Psoas muscle (tissue), 8 donors: Measurements from ENCODE around the gene ATP5MC2. TPM values are rescaled to one million over a fixed set of nuclear protein-coding genes. Genes with fewer than 3 reads are reported as not detected.

ENCODE experiments used
- ATAC-seq, 4 donors: fragments of 200-7000 bp; cut with Tn5 transposase; one replicate each; pipeline ENCODE4 v1.9.1; 2020; ENCODE audit warnings: moderate library complexity in 3 of 4, mild to moderate bottlenecking in 2 of 4
- DNase-seq, 2 donors: peaks; one replicate each; pipeline ENCODE4 v3.0.0-alpha.2; 2020
- H3K27ac ChIP-seq: fragments of 200-600 bp; one replicate; pipeline ENCODE4 v1.8.0; 2022
- H3K27me3 ChIP-seq, 3 donors: fragments of 200-600 bp in 1 of 3; one replicate each; pipeline versions ENCODE4 v1.6.1 to v1.8.0; 2013 to 2022; ENCODE audit warnings: low read length in 2 of 3, mild to moderate bottlenecking in 2 of 3, moderate library complexity in 1 of 3; ENCODE audit not compliant: insufficient read depth in 3 of 3
- H3K36me3 ChIP-seq, 2 donors: fragments of 200-600 bp in 1 of 2; one replicate each; pipeline versions ENCODE4 v1.6.1 to v1.8.0; 2013 to 2022; ENCODE audit warnings: low read depth in 1 of 2, mild to moderate bottlenecking in 1 of 2, moderate library complexity in 1 of 2; ENCODE audit not compliant: insufficient read depth in 1 of 2
- H3K4me1 ChIP-seq: fragments of 200-600 bp; one replicate; pipeline ENCODE4 v1.8.0; 2022
- H3K4me3 ChIP-seq: fragments of 200-600 bp; one replicate; pipeline ENCODE4 v1.8.0; 2022; ENCODE audit warnings: mild to moderate bottlenecking
- H3K9me3 ChIP-seq: fragments of 200-600 bp; one replicate; pipeline ENCODE4 v1.8.0; 2022
- WGBS, 3 donors: extraction: QIAGEN DNeasy Blood & Tissue Kit; methylation state at CpG; one replicate each; pipeline versions ENCODE4 v1.1.6 to v1.1.7; 2013; 5-methylcytosine and 5-hydroxymethylcytosine counted together
- intact Hi-C, 2 donors: fragments of 100-400 bp; cut with DNase I; formaldehyde crosslinking; loops; one replicate each; pipeline versions ENCODE4 v1.11.0 to v1.14.2; 2022
- polyA plus RNA-seq, 3 donors: library from polyadenylated mRNA; stranded (reverse); fragments of 200-250 nt; gene quantifications; one replicate each; pipeline ENCODE4 v1.2.3, GENCODE V29; 2013
- total RNA-seq, 4 donors: library from RNA; stranded (reverse); fragmentation: NEBNext Ultra II Directional in 2 of 4; extraction: Animal tissue kit (Norgen Biotek cat#: 25700) in 2 of 4; gene quantifications; one replicate each; pipeline versions ENCODE4 v1.2.1 to v1.2.4, GENCODE V29; 2021 to 2023
- TF ChIP-seq, protein P1 (sequence below): fragments of 200-600 bp; IDR thresholded peaks from one replicate; pipeline ENCODE4 v1.8.0; 2022; ENCODE audit warnings: antibody characterized with exemption
- donor health status: healthy with polysubstance abuse.
- donor health status: DM: no; HTN: no; CAD: no; lungs with moderate emphysema.
- donor health status: Bipolar disorder and iron deficiency.
- donor health status: healthy.
- donor health status: DM: yes; HTN: yes; CAD: no.
- donor health status: DM: no; HTN: no; CAD: no.
- donor health status: DM: no; HTN: no; CAD: no.
- donor health status: DM: yes; HTN: yes; CAD: no.

Gene ATP5MC2
- total and polyA plus RNA-seq, 7 donors: 349 to 646 (median 469) TPM

DNA sequence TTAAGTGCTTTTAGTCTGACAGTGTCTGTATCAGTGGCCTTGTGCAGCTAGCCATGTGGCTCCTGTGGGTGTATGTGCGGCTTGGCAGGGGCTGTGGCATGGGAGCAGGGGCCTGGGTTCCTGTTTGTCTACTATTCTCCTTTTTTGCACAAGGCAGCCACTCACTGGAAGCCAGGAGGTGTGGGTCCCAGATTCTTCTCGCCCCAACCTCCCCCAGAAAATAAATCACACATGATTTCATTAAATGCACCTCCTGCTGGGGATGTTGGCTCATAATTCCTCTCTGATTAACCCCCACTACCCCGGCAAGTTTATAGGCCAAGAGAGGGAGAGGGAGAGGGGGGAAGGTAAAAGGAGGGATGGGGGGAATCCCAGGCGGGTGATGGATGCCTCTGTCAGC lies 33.8 kb upstream of the ATP5MC2 start:
- Histone ChIP-seq H3K9me3 (no peaks in the 10 kb centered on the region), H3K4me3 (no peak overlapping the region), H3K27me3 (no peaks in the 10 kb centered on the region), H3K36me3 (peaks cover 5 to 33% of the 10 kb centered on the region in 2 donors), H3K27ac (no peak overlapping the region), H3K4me1 (no peaks in the 10 kb centered on the region)
- TF ChIP-seq, protein P1, sequence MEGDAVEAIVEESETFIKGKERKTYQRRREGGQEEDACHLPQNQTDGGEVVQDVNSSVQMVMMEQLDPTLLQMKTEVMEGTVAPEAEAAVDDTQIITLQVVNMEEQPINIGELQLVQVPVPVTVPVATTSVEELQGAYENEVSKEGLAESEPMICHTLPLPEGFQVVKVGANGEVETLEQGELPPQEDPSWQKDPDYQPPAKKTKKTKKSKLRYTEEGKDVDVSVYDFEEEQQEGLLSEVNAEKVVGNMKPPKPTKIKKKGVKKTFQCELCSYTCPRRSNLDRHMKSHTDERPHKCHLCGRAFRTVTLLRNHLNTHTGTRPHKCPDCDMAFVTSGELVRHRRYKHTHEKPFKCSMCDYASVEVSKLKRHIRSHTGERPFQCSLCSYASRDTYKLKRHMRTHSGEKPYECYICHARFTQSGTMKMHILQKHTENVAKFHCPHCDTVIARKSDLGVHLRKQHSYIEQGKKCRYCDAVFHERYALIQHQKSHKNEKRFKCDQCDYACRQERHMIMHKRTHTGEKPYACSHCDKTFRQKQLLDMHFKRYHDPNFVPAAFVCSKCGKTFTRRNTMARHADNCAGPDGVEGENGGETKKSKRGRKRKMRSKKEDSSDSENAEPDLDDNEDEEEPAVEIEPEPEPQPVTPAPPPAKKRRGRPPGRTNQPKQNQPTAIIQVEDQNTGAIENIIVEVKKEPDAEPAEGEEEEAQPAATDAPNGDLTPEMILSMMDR: no peak
- intact Hi-C loops: loop anchor here in 1 of 2 donors (10.0 kb wide), 1 partner anchor 505 kb away; no protein-coding TSS in a partner anchor
- ATAC-seq: peak in 1 of 4 donors; percentile 26
- 30 to 41% (median 39%) methylated on average over 4 of the region's 4 CpGs for WGBS, 3 donors
- no peak for DNase-seq

DNA sequence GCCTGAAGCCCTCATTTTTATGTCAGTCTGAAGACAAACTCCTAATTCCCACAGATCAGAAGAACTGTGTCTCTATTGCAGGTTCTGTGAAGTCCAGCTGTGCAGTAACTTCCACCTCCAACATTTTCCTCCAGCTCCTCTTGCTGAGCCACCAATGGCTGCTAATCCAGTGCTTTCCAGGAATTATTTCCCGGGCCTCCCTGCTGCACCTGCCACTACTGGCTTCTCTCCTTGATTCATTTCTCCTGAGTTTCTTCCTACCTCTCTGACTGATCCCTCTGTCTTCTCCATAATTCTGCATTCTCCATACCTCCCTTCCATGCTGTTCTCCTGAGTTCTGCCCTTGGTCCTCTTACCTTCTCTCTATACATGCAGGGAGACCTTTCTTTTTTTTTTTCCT lies 30.2 kb upstream of the ATP5MC2 start:
- DNase-seq (no peak), ATAC-seq (no peak)
- TF ChIP-seq, protein P1: no peak
- 16 to 27% (median 25%) methylated on average over 1 of the region's 1 CpG for WGBS, 3 donors
- intact Hi-C loops: loop anchor here in 1 of 2 donors (10.0 kb wide), 1 partner anchor 509 kb away; no protein-coding TSS in a partner anchor
- no peak overlapping the region for H3K4me3 ChIP-seq
- H3K36me3 ChIP-seq: no peaks in the 10 kb centered on the region
- H3K9me3 ChIP-seq: no peaks in the 10 kb centered on the region
- H3K27ac ChIP-seq: no peak overlapping the region
- H3K4me1 ChIP-seq: no peaks in the 10 kb centered on the region
- peaks cover 0 to 7% (median 1%) of the 10 kb centered on the region in 3 donors for H3K27me3 ChIP-seq

DNA sequence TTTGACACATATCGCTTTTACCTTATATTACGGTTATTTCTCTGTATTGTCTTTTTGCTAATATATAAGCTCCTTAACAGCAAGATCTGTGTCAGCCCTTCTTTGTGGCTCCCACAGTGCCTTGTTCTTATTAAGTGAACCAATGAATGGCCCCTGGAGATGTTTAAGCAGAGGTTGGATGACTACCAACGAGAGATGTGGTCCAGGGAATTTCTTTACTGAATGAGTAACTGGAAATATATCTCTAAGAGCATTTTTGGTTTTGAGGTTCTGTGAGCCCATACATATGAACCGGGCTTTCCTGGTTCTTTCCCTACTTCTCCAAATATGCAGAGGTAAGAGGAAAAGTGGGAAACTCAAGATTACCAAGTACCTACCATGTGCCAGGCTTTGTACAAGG lies 27.9 kb upstream of the ATP5MC2 start:
- WGBS, 3 donors: 81 to 86% (median 81%) methylated on average over 4 of the region's 4 CpGs

DNA sequence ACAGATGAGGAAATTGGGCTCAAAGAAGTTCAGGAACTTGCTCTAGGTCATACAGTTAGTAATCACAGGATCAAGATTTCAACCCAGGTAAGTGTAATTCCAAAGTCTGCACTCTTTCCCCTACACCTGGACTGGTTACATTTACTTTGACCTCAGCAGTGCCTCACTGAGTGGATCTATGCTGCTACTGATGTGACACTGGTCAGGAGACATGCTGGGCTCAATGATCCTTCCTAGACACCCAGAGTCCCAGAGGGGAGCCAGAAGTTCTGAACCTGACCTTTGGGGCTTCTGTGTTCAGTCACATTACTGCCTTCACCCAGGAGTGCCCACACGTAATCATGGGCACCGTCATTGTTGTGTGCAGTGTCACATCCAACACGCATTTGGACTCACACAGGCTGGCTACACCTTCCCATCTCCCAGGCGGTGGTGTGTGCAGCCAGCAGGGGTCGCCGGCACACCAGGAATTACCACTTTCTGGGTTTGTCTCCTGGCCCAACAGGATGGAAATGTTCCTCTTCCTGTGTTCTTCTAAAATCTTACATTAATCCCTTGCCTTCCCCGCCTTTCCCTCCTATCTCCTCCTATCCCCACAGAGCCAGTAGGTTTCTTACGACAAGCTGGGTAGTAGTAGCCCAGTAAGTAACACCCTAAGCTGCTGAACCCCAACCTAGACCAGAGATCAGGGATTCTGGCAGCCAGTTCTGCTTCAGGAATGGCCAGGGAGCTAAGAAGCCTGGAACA lies 25.8 kb upstream of the ATP5MC2 start:
- Histone ChIP-seq H3K4me3 (no peak overlapping the region), H3K27me3 (peaks cover 0 to 23% (median 4%) of the 10 kb centered on the region in 3 donors), H3K36me3 (no peaks in the 10 kb centered on the region), H3K27ac (no peak overlapping the region), H3K4me1 (no peaks in the 10 kb centered on the region), H3K9me3 (no peaks in the 10 kb centered on the region)
- ATAC-seq: peak; percentile 93 to 97 (median 94)
- DNase-seq: peak; percentile 84 to 90
- TF ChIP-seq, protein P1: peak; percentile 91
- intact Hi-C loops: loop anchor here (1.0 to 10.0 kb wide), 3 partner anchors 42 to 513 kb away; no protein-coding TSS in a partner anchor
- WGBS, 3 donors: 3 to 4% (median 3%) methylated on average over 8 of the region's 8 CpGs

More for the DNA sequence above, 27.9 kb upstream of the ATP5MC2 start:
- Histone ChIP-seq H3K9me3 (no peaks in the 10 kb centered on the region), H3K4me1 (no peaks in the 10 kb centered on the region), H3K4me3 (no peak overlapping the region), H3K36me3 (no peaks in the 10 kb centered on the region), H3K27me3 (peaks cover 0 to 12% (median 3%) of the 10 kb centered on the region in 3 donors), H3K27ac (no peak overlapping the region)
- TF ChIP-seq, protein P1: no peak
- ATAC-seq (no peak), DNase-seq (no peak)
- intact Hi-C loops: loop anchor here in 1 of 2 donors (10.0 kb wide), 1 partner anchor 511 kb away; no protein-coding TSS in a partner anchor
